Measurements from ENCODE around the gene STAC3.

GRCh38 chr12:57222286-57223190, 28.4 kb downstream of the STAC3 start:
- no peak for TF ChIP-seq EP300 (IDR thresholded peaks at IDR 0.05)
- TF ChIP-seq CTCF (IDR thresholded peaks at IDR 0.05): no peak
- TF ChIP-seq POLR2A (IDR thresholded peaks at IDR 0.05; ENCODE audit: low read depth): no peak
- TF ChIP-seq POLR2AphosphoS5 (IDR thresholded peaks at IDR 0.05): no peak
